HUDEP-2 (cell line): ENCODE measurements around the gene FZR1.

Experiments used
- DNase-seq, 76 experiments: peaks; one replicate each; lab custom pipeline; 2025; ENCODE audit not compliant: unreplicated experiment in 76 of 76; lab: John Stamatoyannopoulos, UW

The FZR1 gene

GRCh38 chr19:3512562-3513228 is 6.6 kb downstream of the FZR1 start:
- no peak for DNase-seq

GRCh38 chr19:3513229-3514140 is 7.4 kb downstream of the FZR1 start:
- DNase-seq = peak in 1 of 76 experiments; percentile 19

- DNase-seq = no peak
Measured at GRCh38 chr19:3514930-3515329, 8.8 kb downstream of the FZR1 start.

- no peak for DNase-seq
Measured at GRCh38 chr19:3515891-3516422, 9.8 kb downstream of the FZR1 start.

- DNase-seq = no peak
Measured at GRCh38 chr19:3516675-3517207, 10.6 kb downstream of the FZR1 start.

GRCh38 chr19:3517638-3518037 is 11.5 kb downstream of the FZR1 start:
- DNase-seq = no peak

- no peak for DNase-seq
Measured at GRCh38 chr19:3518255-3518654, 12.1 kb downstream of the FZR1 start.

GRCh38 chr19:3518659-3519058 is 12.5 kb downstream of the FZR1 start:
- DNase-seq = no peak

GRCh38 chr19:3519126-3519525 is 13.0 kb downstream of the FZR1 start:
- DNase-seq = no peak

- DNase-seq = peak in 22 of 76 experiments; percentile 7 to 92 (median 65)
Measured at GRCh38 chr19:3520166-3521103, 14.3 kb downstream of the FZR1 start.

GRCh38 chr19:3521104-3521445 is 15.0 kb downstream of the FZR1 start:
- DNase-seq = peak in 1 of 76 experiments; percentile 56

- DNase-seq = no peak
Measured at GRCh38 chr19:3522421-3523360, 16.6 kb downstream of the FZR1 start.

GRCh38 chr19:3523361-3524077 is 17.4 kb downstream of the FZR1 start:
- no peak for DNase-seq

GRCh38 chr19:3524078-3524842 is 18.1 kb downstream of the FZR1 start:
- no peak for DNase-seq

- DNase-seq = no peak
Measured at GRCh38 chr19:3524904-3525451, 18.9 kb downstream of the FZR1 start.

- no peak for DNase-seq
Measured at GRCh38 chr19:3526507-3527237, 20.6 kb downstream of the FZR1 start.
